SK-N-MC (cell line): ENCODE data around the gene DNPEP.
"Not testable (repeated sequence)": the region's sequence is repeated elsewhere in the genome, so short reads cannot be mapped to it uniquely, and the experiment has no call there.

Experiments used
- DNase-seq: peaks from one replicate; pipeline ENCODE4 v3.0.0-alpha.2; 2011; ENCODE audit warnings: low read depth, low spot score
- H3K27ac ChIP-seq: fragments of 200-600 bp; sonication (generic); 2 replicates; pipeline ENCODE4 v1.5.1; 2016; ENCODE audit warnings: mixed run types
- H3K36me3 ChIP-seq: fragments of 200-600 bp; sonication (generic); 2 replicates; pipeline ENCODE4 v1.6.1; 2017; ENCODE audit warnings: antibody characterized with exemption, low read length, mixed read lengths; ENCODE audit not compliant: insufficient read depth
- H3K4me3 ChIP-seq: fragments of 200-600 bp; sonication (generic); 2 replicates; pipeline ENCODE4 v1.5.1; 2016
- H3K9ac ChIP-seq: fragments of 200-600 bp; sonication (generic); 2 replicates; pipeline ENCODE4 v1.8.0; 2017; ENCODE audit warnings: mixed run types, mixed read lengths; ENCODE audit not compliant: insufficient read length
- H3K9me3 ChIP-seq: fragments of 200-600 bp; sonication (generic); 2 replicates; pipeline ENCODE4 v1.6.1; 2017; ENCODE audit warnings: low read depth, mild to moderate bottlenecking, antibody characterized with exemption, low read length, moderate library complexity, mixed read lengths
- EZH2 ChIP-seq: fragments of 200-600 bp; sonication (generic); IDR thresholded peaks from one replicate; pipeline ENCODE4 v1.6.1; 2017; ENCODE audit warnings: antibody characterized with exemption
- FOXP2 ChIP-seq: optimal IDR thresholded peaks from 2 replicates; pipeline ENCODE3; 2011; ENCODE audit warnings: mild to moderate bottlenecking, moderate library complexity; ENCODE audit not compliant: insufficient read depth; ENCODE audit errors: extremely low read length, control extremely low read depth
- POLR2AphosphoS5 ChIP-seq: IDR thresholded peaks from 2 replicates; pipeline ENCODE4 v1.6.1; 2012; ENCODE audit warnings: mild to moderate bottlenecking, low read depth, low read length, borderline replicate concordance

DNPEP gene

DNA sequence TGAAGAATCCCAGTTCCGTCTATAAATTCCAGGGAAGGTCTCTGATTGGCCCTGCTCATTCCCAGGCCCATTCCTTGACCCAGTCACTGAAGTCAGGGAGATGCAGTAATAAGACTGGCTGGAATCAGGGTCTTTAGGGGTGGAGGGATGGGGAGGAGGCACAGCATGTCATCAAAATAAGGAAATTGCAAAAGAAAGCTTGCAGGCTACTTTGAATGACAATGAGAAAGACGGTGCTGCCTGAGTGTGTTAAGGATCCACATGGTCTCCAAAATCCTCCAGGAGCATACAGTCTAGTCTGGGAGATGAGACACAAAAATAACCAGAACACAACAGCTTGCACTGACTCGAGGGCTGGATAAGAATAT, 28.5 kb upstream of the DNPEP start:
- Histone ChIP-seq H3K27ac (no peak overlapping the region), H3K9ac (no peak overlapping the region), H3K36me3 (no peaks in the 10 kb centered on the region), H3K9me3 (no peaks in the 10 kb centered on the region), H3K4me3 (no peak overlapping the region)
- no peak for DNase-seq
- TF ChIP-seq POLR2AphosphoS5 (no peak), FOXP2 (no peak), EZH2 (no peak)

DNA sequence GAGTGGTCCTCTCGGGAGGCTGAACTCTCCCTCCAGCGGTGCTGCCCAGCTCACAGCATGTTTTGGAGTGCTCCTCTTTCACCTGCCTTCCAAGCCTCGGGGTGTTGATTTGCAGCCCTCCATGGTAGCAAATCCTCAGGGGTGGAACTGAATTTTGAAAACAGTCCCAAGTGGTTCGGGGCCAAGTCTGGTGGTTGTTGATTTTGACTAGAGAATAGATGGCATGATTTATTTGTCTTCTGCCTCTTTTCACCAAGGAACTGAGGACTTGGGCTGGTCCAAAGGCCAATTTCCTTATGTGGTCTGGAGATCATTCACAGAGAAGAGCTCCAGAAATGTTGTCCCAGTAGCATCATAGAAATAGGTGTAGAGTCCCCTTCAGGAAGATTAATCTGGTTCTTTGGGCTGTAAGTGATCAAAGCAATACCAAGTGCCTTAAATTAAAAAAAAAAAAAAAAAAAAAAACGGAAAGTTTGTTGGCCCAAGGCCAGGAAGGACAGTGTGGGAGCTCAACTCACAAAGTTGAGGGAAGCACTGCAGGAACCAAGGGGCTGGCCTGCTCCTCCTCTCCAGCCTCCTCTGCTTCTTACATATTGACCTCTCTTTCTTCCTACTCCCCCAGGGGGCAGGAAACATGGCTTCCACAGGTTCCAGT, 28.0 kb upstream of the DNPEP start:
- no peaks in the 10 kb centered on the region for H3K36me3 ChIP-seq
- H3K27ac ChIP-seq = no peak overlapping the region
- TF ChIP-seq POLR2AphosphoS5 (no peak), FOXP2 (no peak), EZH2 (no peak)
- H3K4me3 ChIP-seq = no peak overlapping the region
- no peak for DNase-seq
- no peak overlapping the region for H3K9ac ChIP-seq
- H3K9me3 ChIP-seq = no peaks in the 10 kb centered on the region

DNA sequence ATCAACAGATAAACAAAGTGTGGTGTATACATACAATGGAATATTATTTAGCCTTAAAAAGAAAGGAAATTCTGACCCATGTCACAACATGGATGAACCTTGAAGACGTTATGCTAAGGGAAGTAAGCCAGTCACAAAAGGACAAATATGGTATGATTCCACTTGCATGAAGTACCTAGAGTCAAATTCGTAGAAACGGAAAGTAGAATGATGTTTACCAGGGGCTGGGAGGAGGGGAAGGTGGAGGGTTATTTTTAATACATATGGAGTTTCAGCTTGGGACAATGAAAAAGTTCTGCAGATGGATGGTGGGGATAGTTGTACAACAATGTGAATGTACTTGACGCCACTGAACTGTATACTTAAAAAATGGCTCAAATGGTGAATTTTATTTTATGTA, 27.1 kb upstream of the DNPEP start:
- H3K9me3 ChIP-seq = no peaks in the 10 kb centered on the region
- H3K9ac ChIP-seq = no peak overlapping the region
- no peak overlapping the region for H3K4me3 ChIP-seq
- no peak for DNase-seq
- TF ChIP-seq FOXP2 = no peak
- TF ChIP-seq EZH2 = no peak
- TF ChIP-seq POLR2AphosphoS5 = no peak
- no peak overlapping the region for H3K27ac ChIP-seq
- no peaks in the 10 kb centered on the region for H3K36me3 ChIP-seq

DNA sequence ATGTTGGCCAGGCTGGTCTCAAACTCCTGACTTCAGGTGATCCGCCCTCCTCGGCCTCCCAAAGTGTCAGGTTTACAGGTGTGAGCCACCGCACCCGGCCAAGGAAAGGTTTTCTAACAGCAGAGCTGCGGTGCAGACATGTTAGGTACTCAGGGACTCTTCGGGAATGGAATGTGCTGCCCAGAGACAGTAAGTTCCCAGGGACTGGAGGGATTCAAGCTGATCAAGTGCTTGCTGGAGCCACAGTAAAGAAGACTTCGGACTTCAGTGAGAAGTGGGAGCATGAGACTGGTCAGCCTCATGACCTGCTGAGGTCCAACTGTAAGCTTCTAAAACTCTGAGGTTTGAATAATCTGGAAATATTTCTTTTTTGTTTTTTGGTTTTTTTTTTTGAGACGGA, 22.7 kb upstream of the DNPEP start:
- Histone ChIP-seq H3K9me3 (no peaks in the 10 kb centered on the region), H3K4me3 (no peak overlapping the region), H3K27ac (no peak overlapping the region), H3K9ac (no peak overlapping the region), H3K36me3 (no peaks in the 10 kb centered on the region)
- no peak for DNase-seq
- TF ChIP-seq FOXP2 (no peak), EZH2 (no peak), POLR2AphosphoS5 (no peak)

DNA sequence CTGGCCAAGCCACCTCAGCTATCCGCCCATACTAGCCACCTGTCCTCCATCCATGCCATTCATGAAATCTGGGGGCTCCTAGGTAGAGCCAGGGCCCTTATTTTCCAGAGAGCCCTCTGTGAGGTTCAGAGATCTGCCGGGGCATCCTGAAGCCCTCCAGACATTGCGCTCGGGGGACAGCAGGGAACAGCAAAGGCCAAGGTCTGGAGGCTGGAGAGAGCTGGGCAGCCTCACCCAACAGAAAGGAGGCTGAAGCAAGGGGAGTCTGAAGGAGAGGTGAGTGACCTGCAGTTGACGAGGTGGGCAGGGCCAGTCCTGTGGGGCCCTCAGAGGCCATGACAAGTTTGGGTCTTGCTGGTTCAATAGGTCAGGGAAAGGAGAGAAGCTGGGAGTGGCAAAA, 21.9 kb upstream of the DNPEP start:
- Histone ChIP-seq H3K4me3 (no peak overlapping the region), H3K9ac (no peak overlapping the region)
- DNase-seq = no peak

DNA sequence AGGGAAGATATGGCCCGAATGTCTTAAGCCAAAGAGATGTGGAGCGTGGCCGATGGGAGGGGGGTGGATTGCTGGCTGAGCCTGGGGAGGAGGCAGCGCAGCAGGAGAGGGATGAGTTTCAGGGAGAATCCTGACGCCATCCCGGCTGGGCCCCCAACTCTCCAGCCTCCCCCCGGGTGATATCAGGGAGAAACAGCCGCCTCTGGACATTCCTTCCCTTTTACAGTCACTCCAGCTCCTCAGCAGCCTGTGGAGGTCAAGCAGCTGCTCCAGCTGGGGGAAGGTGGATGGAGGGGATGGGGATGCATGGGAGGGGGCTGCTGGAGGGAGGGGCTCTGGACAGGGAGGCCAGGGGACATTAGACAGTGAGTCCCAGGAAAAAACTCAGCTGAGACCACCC, 20.9 kb upstream of the DNPEP start:
- H3K27ac ChIP-seq = no peak overlapping the region
- TF ChIP-seq EZH2 (no peak), FOXP2 (no peak), POLR2AphosphoS5 (no peak)

More for the DNA sequence above, 21.9 kb upstream of the DNPEP start:
- Histone ChIP-seq H3K27ac (no peak overlapping the region), H3K36me3 (no peaks in the 10 kb centered on the region), H3K9me3 (no peaks in the 10 kb centered on the region)
- no peak for TF ChIP-seq POLR2AphosphoS5
- TF ChIP-seq FOXP2 = no peak
- no peak for TF ChIP-seq EZH2

DNA sequence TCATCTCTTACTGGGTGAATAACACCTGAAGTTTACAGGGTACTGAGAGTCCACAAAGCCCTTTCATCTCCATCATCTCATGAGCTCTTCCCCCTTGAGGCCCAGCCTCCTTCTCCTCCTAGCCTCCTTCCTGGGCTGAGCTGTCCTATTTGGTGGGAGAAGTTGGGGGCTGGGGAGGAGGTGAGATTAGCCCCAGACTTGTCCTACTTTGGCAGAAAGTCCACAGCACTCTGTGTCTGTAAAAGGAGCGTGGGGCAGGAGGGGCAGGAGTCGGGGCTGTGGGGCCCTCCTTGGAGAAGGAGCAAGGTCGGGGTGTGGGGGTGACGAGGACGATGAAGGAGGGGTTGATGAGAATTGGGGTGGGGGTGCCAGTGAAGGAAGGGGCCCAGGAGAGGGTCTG, 20.5 kb upstream of the DNPEP start:
- TF ChIP-seq FOXP2 (no peak), POLR2AphosphoS5 (no peak), EZH2 (no peak)
- no peak for DNase-seq

More for the DNA sequence above, 20.9 kb upstream of the DNPEP start:
- Histone ChIP-seq H3K4me3 (no peak overlapping the region), H3K36me3 (no peaks in the 10 kb centered on the region), H3K9ac (no peak overlapping the region), H3K9me3 (no peaks in the 10 kb centered on the region)
- no peak for DNase-seq

DNA sequence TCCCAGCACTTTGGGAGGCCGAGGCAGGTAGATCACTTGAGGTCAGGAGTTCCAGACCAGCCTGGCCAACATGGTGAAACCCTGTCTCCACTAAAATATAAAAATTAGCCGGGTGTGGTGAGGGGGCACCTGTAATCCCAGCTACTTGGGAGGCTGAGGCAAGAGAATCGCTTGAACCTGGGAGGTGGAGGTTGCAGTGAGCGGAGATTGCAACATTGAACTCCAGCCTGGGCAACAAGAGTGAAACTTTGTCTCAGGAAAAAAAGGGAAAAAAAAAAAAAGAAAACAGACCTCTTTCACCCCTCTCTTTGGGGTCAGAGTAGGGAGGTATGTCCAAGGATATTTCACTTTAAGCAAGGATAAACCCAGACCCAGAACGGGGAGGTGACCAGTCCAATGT, 19.6 kb upstream of the DNPEP start:
- not testable (repeated sequence) for H3K9me3 ChIP-seq, H3K4me3 ChIP-seq, H3K36me3 ChIP-seq, DNase-seq, H3K27ac ChIP-seq, H3K9ac ChIP-seq

More for the DNA sequence above, 20.5 kb upstream of the DNPEP start:
- no peak overlapping the region for H3K27ac ChIP-seq
- H3K9me3 ChIP-seq = no peaks in the 10 kb centered on the region
- H3K9ac ChIP-seq = no peak overlapping the region
- H3K36me3 ChIP-seq = no peaks in the 10 kb centered on the region
- H3K4me3 ChIP-seq = no peak overlapping the region

DNA sequence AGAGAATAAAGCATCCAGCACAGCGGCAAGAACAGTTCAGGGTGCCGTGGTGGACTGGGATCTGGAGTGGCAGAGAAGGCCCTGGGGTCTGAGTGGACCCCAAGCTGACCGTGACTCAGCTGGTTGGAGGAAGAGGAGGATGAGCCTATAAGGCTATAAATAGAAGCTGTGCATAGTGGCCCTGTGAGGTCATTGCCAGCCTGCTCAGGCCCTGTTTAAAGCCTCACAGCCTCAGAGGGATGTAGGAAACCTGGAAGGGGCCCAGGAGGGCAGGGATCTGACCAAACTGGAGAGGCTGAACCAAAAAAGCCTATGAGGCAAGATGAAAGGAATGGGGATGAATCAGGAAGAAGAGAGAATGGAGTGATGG, 19.1 kb upstream of the DNPEP start:
- Histone ChIP-seq H3K4me3 (no peak overlapping the region), H3K27ac (no peak overlapping the region), H3K36me3 (no peaks in the 10 kb centered on the region), H3K9me3 (no peaks in the 10 kb centered on the region), H3K9ac (no peak overlapping the region)
- TF ChIP-seq POLR2AphosphoS5 (no peak), FOXP2 (no peak), EZH2 (no peak)
- DNase-seq = no peak

DNA sequence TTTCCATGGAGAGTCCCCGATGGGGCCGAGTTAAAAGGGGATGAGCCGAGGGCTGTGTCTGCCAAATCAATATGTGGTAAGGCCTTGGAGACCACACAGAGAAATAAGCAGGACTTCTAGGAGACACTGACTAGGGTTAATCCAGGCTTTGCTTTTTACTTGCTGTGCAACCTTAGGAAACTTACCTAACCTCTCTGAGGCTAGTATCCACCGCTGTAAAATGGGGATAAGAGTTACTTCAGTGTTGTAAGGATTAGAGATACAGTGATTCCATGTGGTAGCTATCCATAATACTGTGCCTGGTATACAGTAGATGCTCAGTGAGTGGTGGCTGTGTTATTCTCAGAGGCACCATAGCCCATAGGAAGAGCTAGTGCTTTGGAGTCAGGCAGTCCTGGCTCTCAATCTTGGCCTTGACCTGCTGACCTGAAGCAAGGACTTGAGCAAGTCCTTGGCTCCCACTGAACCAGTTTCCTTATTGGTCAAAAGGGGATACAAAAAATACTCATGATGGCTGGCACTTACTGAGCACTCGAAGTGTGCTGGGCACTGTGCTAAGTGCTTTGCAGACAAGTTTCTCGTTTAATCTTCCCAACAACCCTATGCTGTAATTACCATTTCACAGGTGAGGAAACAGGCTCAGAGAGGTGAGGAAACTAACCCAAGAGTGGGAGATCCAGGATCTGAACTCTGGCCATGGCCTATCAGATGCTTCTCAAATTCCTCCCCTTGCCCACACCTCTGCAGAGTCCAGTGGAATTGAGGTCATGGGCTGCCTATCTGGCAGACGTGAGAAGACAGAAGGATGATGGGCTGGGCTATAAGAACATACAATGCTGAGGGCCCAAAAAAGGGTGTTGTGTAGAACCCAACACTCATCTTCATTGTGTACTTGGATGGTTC, 18.5 kb upstream of the DNPEP start:
- Histone ChIP-seq H3K9ac (no peak overlapping the region), H3K36me3 (no peaks in the 10 kb centered on the region), H3K4me3 (no peak overlapping the region), H3K27ac (no peak overlapping the region), H3K9me3 (no peaks in the 10 kb centered on the region)
- DNase-seq = no peak
- TF ChIP-seq POLR2AphosphoS5 = no peak
- no peak for TF ChIP-seq EZH2
- TF ChIP-seq FOXP2 = no peak
